Measurements from ENCODE around the gene C12orf42. TPM values are rescaled to one million over a fixed set of nuclear protein-coding genes. Genes with fewer than 3 reads are reported as not detected.

C12orf42 gene
- total and polyA plus RNA-seq, 7 donors, result not detected

DNA sequence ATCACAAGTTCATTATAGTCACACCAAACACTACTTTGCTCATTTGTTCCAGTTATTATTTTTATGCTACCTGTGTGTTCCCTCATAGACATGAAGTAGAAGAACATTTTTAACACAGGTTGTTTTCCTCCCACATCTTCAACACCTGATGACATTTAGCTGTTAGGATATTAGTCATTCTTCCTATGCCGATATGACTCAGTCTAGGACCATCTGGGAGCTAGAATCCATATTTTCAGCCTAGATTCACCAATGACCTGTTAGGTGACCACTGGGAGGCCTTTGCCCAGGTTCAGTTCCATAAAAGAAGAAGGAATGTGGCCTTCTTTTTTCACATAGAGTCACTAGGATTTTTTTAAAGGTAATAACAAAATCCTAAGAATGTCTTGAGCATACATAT lies 222.8 kb downstream of the C12orf42 start:
- Histone ChIP-seq H3K4me3 (no peak overlapping the region), H3K27me3 (ENCODE audit: insufficient read depth in 3 of 3, low read length in 2 of 3) (no peaks in the 10 kb centered on the region), H3K9me3 (no peaks in the 10 kb centered on the region), H3K36me3 (ENCODE audit: insufficient read depth in 1 of 2, low read depth in 1 of 2) (no peaks in the 10 kb centered on the region), H3K27ac (no peak overlapping the region), H3K4me1 (no peaks in the 10 kb centered on the region)
- intact Hi-C loops (cut with DNase I), result no loop called here
- ATAC-seq (no peak), DNase-seq (no peak)
- TF ChIP-seq, protein P1, sequence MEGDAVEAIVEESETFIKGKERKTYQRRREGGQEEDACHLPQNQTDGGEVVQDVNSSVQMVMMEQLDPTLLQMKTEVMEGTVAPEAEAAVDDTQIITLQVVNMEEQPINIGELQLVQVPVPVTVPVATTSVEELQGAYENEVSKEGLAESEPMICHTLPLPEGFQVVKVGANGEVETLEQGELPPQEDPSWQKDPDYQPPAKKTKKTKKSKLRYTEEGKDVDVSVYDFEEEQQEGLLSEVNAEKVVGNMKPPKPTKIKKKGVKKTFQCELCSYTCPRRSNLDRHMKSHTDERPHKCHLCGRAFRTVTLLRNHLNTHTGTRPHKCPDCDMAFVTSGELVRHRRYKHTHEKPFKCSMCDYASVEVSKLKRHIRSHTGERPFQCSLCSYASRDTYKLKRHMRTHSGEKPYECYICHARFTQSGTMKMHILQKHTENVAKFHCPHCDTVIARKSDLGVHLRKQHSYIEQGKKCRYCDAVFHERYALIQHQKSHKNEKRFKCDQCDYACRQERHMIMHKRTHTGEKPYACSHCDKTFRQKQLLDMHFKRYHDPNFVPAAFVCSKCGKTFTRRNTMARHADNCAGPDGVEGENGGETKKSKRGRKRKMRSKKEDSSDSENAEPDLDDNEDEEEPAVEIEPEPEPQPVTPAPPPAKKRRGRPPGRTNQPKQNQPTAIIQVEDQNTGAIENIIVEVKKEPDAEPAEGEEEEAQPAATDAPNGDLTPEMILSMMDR (IDR thresholded peaks at IDR 0.05), result no peak
- 77 to 83% (median 82%) methylated on average over 1 of the region's 1 CpG for WGBS, 3 donors

DNA sequence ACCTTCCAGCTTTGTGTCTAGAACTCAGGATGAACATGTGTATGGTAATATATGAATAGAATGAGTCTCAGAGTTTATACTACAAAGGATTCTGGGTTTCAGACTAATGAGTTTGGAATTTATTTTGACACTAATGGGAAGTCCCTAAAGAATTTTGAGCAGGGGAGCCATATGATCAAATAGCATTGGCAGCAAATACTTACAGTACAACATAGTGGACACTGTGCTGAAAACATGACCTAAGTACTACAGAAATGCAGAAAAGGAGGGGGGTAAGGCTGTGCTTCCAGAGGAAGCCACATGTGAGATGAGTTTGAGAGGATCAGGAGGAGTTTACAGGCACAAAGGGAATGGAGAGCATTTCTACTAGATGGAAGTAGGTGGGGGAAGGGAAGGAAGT lies 225.8 kb downstream of the C12orf42 start:
- TF ChIP-seq, protein P1 (IDR thresholded peaks at IDR 0.05), result no peak
- DNase-seq (no peak), ATAC-seq (no peak)
- no peaks in the 10 kb centered on the region for H3K9me3 ChIP-seq
- intact Hi-C loops (cut with DNase I), result no loop called here
- H3K36me3 ChIP-seq (ENCODE audit: insufficient read depth in 1 of 2, low read depth in 1 of 2), result no peaks in the 10 kb centered on the region
- H3K4me1 ChIP-seq, result no peaks in the 10 kb centered on the region
- H3K27me3 ChIP-seq (ENCODE audit: insufficient read depth in 3 of 3, low read length in 2 of 3), result no peaks in the 10 kb centered on the region
- no peak overlapping the region for H3K27ac ChIP-seq
- H3K4me3 ChIP-seq, result no peak overlapping the region

DNA sequence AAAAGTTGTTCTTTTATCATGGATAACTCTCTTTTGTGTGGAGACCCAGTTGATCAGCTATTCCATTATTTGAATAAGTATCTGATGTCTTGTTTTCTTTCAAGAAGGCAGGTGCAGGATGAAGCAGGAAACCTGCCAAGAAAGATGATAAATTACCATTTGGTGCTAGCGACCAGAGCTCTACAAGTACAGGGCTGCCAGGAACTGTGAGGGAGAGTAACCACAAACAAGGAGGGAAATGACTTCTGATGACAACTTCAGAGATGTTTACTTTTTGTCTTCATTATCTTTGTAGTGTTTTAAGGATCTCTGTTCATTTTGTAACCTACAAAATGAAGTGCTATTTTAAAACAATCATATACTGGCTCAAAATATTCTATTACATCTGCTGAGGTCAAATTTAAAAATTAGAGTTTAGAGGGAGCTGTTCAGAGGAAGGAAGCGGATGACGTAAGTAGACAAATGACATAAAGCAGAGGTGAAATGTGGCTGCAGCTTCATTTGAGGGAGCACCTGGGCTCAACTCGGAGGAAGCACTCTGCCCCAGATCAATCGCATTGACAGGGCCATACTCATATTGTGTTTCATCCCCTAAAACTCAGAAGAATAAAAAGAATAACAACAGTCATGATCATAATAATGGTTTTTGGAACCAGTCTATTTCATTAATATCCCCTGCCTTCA lies 226.8 kb downstream of the C12orf42 start:
- Histone ChIP-seq H3K27me3 (ENCODE audit: insufficient read depth in 3 of 3, low read length in 2 of 3) (no peaks in the 10 kb centered on the region), H3K36me3 (ENCODE audit: insufficient read depth in 1 of 2, low read depth in 1 of 2) (no peaks in the 10 kb centered on the region), H3K9me3 (no peaks in the 10 kb centered on the region), H3K4me1 (no peaks in the 10 kb centered on the region), H3K27ac (no peak overlapping the region), H3K4me3 (no peak overlapping the region)
- TF ChIP-seq, protein P1 (IDR thresholded peaks at IDR 0.05), result no peak
- intact Hi-C loops (cut with DNase I), result no loop called here
- WGBS, 3 donors, result 45 to 51% (median 48%) methylated on average over 5 of the region's 5 CpGs
- ATAC-seq (no peak), DNase-seq (no peak)

DNA sequence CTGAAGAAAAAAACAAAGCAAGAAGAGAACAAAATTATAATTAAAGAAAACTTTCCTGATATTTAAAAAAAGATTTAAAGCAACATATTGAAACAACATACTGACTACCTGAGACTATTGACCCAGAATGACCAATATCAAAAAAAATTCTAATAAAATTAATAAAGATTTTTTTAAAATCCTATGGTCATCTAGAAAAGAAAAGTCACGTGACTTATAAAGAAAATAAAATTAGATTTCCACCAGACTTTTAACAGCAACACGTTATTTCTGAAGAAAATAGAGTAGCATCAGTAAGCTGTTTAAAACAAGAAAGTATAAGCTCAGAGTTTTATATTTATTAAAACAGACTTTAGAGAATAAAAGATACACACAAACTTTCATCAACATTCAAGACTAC lies 238.0 kb downstream of the C12orf42 start:
- TF ChIP-seq, protein P1 (IDR thresholded peaks at IDR 0.05), result no peak
- no peak for ATAC-seq

More for the DNA sequence above, 238.0 kb downstream of the C12orf42 start:
- intact Hi-C loops (cut with DNase I), result no loop called here
- no peaks in the 10 kb centered on the region for H3K9me3 ChIP-seq
- H3K4me3 ChIP-seq, result no peak overlapping the region
- DNase-seq, result no peak
- no peaks in the 10 kb centered on the region for H3K27me3 ChIP-seq (ENCODE audit: insufficient read depth in 3 of 3, low read length in 2 of 3)
- H3K36me3 ChIP-seq (ENCODE audit: insufficient read depth in 1 of 2, low read depth in 1 of 2), result no peaks in the 10 kb centered on the region
- 67 to 76% (median 74%) methylated on average over 2 of the region's 2 CpGs for WGBS, 3 donors
- no peak overlapping the region for H3K27ac ChIP-seq
- H3K4me1 ChIP-seq, result no peaks in the 10 kb centered on the region

Other genes with a start within 250 kb of the C12orf42 start
- gene STAB2, start 91.3 kb upstream of the C12orf42 start, total RNA-seq, result under 1 TPM in 3 of 4 donors, not detected in 1; 0.04 to 0.32 (median 0.21) TPM
- under 1 TPM in 2 of 3 donors, not detected in 1; under 0.01 to 0.06 TPM for gene STAB2, start 91.3 kb upstream of the C12orf42 start, polyA plus RNA-seq

Data from psoas muscle (tissue), 8 donors.